GM08714 (cell line): ENCODE data around the gene BARX1.

ENCODE experiments used
- H3K4me3 ChIP-seq: fragments of 200-500 bp; sonication (Bioruptor generic); 2 replicates; pipeline ENCODE4 v1.5.1; 2014; ENCODE audit warnings: mild to moderate bottlenecking, low read length, inconsistent platforms
- ZNF274 ChIP-seq: IDR thresholded peaks from 2 replicates; pipeline ENCODE4 v1.6.1; 2012; ENCODE audit warnings: mild to moderate bottlenecking, low read depth, low read length

BARX1 gene

DNA sequence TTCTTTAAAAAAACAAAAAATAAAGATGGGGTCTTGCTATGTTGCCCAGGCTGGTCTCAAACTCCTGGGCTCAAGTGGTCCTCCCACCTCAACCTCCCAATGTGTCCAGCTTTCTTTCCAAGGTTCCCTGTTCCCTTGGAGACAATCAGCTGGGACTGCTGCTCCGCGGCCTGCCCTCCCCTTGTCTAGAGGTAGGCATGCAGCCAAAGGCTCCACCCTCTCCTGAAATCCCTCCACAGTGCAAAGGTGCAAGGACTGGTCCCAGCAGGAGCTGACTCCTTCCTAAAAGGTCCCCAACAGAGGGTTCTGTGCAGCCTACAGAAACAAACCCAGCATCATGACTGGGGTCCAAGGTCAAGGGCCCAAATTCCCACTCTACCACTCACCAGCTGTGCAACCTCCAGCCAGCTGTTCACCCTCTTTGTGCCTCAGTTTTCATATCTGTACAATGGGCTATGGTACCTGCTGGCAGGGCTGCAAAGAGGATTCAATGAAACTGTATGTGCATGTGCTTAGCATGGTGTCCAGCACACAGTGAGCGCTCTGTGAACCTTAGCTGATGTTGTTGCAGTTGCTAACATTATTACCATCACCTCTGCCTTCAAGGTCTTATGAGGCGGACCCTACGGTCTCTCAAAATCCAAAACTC is 47.5 kb downstream of the BARX1 start:
- H3K4me3 ChIP-seq, result no peak overlapping the region
- TF ChIP-seq ZNF274, result no peak

DNA sequence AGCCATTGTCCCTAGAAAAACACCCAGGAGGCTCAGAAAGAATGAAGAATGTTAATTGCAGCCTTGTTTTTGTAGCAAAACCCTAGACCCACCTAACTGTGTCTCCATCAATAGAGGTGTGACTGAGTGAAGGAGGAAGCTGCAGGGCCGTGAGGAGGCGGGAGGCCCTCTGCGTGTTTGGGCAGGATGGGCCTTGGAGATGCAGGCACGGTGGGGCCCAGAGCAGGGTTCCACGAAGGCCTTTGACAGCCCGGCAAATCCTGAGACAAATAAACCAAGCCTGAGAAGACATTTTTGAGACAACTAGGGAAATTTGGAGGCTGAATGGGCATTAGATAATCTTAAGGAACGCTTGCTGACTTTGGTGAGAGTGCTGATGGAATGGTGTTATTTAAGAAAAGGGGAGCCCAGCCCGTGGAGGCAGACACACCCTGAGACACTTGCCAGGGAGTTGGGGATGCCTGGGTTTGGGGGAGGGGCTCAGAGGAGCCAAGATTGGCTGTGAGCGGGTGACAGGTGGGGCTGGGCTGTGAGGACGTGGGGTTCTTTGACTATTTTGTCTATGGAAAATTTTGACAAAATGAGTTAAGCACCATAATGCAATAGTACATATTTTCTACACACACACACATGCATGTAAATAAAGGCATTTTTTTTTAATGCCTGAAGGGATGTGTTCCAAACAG is 48.8 kb downstream of the BARX1 start:
- H3K4me3 ChIP-seq, result no peak overlapping the region
- no peak for TF ChIP-seq ZNF274

DNA sequence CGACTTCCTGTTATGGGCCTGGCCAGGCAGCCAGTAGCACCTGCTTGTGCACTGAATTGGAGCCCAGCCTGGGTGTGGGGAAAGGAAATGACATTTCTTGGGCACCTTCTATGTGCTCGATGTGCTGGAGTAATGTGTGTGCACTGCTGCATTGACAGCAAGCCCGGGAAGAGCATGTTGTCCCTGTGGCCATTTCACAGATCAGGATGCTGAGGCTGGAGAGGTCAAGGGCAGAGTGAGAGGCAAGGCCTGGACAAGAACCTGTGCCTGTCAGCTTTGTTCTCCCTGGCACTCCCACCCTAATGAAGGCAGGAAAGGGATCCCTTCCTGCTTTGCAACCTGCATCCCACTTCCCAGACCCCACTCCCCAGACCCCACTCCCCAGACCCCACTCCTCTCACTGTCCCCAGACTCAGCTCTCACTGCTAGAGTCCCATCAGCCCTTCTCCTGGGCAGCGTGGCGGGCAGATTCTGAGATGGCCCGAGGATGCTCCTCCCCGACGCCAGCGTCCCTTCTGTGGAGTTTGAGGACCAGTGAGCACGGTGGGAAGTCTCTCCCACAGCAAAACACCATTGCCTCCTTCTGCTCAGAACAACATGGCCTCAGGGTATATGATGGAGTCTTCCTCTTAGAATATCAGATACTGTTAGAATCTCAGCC is 49.6 kb downstream of the BARX1 start:
- no peak overlapping the region for H3K4me3 ChIP-seq
- no peak for TF ChIP-seq ZNF274

DNA sequence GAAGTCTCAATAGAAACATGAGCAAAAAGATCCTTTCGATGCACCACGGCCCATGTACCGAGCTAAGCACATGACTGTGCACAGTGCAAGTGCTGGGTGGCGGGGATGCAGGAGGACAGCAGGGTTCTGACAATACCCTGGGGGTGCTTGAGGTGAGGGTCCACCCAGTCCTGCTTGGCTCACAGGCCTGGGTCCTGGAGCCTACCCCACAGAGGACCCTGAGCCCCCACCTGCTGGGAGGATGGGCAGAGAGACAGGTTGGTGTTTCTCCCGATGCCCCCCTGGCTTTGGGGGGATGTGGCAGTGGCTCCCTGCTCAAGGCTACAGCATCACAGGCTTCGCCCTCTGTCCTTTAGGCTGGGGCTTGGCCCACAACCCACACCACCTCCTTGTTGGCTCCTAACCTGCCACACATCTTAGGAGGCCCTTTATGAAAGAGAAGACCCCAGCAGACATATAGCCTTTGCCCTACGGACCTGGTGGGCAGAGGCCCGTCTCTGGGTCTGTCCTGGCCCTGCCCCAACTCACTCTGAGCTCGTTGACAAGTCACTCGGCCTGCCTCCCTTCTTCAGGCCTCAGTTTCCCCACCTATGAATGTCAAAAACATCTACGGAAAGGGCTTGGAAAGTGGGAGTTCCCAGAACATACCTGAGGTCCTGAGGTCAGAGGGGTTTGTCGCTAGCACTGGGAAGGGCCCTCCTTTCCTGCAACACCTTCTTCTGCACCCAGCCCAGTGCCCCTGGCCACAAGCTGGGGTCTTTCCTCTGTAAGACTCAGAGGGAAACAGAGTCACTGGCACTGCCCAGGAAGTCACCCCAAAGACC is 50.3 kb downstream of the BARX1 start:
- H3K4me3 ChIP-seq, result no peak overlapping the region
- TF ChIP-seq ZNF274, result no peak

DNA sequence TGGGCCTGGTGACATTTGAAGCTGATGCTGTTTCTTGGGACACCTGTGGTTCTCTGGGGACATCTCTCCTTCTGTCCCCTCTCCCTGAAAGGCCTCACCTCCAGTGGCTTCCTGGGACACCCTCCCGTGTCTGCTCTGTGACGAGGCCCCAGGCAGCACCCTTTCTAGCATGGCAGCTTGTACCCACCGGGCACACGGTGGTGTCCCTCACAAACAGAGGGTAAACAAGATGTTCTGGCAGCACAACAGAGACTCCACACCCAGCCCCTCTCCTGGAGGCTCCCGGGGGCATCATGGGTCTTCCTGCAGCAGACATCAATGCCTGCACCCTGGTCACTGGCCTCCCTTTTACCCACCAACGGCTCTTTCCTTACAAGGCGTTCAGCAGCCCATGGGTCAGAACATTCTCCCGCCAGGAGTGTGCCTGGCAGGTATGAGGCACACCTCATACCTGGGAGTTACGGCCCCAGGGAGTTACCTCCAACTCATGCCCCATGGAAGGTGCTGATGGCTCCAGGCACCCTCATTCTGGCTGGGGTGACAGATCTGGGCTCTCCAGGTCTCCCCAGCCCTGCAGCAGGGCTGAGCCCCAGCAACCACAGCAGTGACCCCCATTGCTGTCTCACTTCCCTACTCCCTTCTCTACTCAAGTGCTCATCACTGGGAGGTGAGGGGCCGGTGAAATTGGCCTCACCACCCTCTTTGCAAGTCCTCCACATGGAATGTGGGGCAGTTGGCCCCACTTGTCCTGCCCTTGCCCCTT is 51.1 kb downstream of the BARX1 start:
- TF ChIP-seq ZNF274, result no peak
- H3K4me3 ChIP-seq, result no peak overlapping the region

DNA sequence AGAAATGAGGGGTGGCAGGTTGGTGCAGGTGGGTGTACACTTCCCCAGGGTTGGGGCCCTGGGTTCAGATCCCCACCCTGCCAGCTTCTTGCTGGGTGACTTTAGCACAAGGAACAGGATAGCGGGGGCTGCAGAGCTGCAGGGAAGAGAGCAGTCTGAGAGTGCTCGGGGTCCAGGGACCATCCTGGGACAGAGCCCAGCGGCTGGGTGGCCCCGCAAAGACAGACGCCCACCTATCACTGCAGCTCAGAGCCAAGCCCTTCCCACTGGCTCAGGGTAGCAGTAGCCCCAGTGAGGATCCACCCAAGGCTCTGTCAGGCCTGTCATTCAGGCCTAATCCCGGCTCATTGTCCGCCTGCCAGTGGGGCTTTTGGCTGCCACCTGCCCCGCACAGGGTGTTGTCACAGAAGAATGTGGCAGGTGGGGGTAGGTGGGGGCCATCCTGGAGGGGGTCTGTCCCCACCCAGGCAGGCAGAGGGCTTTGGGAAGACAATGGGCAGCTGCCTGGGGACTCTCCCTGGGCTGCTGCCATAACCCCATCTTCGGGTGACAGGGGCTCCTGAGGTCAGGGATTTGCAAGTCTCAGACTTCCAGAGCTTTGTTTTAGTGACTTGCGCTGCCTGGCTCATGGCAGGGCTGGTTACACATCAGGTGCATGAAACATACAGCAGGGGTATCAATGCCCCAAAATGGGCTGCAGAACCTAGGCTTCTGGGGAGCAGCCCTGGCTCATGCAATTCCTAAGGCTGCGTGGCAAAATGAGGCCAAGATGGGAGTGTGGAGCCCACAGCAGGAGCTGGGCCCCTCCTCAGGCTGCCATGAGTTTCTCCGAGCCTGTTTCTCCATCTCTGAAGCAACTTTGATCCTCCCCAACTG is 52.1 kb downstream of the BARX1 start:
- H3K4me3 ChIP-seq, result no peak overlapping the region
- TF ChIP-seq ZNF274, result no peak

DNA sequence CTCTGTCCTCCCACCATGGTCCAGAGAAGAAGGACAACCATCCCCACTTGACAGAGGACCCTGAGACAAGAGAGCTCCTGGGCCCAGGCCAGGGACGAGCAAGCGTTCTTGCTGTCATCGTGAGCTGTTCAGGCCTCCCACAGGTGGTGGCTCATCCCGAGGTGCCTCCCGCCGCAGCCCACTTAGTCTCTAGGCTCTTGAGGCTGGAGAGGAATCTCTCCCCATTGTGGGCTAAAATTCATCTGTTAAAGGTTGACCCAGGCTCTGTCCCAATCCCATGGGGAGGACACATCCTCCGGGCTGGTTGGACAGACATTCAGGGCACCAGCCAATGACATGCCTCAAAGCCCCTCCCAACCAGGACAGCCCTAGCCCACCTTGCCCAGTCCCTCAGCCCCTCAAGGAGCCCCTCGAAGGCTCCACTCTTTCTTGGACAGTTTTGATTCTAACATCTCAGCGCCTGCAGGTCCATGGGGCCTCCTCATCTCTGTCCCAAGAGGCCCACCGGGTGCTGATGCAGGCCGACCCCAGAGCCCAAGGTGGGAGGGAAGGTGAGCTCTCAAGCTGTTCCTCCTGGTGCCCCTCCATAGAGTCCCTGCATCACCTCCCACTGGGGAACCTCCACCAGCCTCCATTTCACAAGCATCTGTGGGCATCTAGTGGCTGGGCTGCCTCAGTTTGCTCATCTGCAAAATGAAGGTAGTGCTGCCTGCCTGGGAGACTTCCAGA is 52.9 kb downstream of the BARX1 start:
- H3K4me3 ChIP-seq, result no peak overlapping the region
- TF ChIP-seq ZNF274, result no peak
